Fibroblast of villous mesenchyme (primary cell): ENCODE measurements around the gene SUMO1. TPM values are rescaled to one million over a fixed set of nuclear protein-coding genes. Genes with fewer than 3 reads are reported as not detected.

Experiments used
- DNase-seq: peaks from one replicate; pipeline ENCODE4 v3.0.0-alpha.2; 2010; ENCODE audit warnings: low read depth
- H3K4me3 ChIP-seq: 2 replicates; pipeline ENCODE4 v1.5.1; 2011; ENCODE audit warnings: low read depth, mild to moderate bottlenecking, low read length
- total RNA-seq: library from RNA; depleted of rRNA; stranded (reverse); fragments of >200 nt; gene quantifications from 2 replicates; pipeline ENCODE4 v1.2.3, GENCODE V29; 2012
- TF ChIP-seq, protein P1 (sequence below): IDR thresholded peaks from 2 replicates; pipeline ENCODE4 v1.5.1; 2012; ENCODE audit warnings: low read depth, mild to moderate bottlenecking, low read length; ENCODE audit not compliant: insufficient read depth

Gene SUMO1
- total RNA-seq, 1 donor = 167 TPM

DNA sequence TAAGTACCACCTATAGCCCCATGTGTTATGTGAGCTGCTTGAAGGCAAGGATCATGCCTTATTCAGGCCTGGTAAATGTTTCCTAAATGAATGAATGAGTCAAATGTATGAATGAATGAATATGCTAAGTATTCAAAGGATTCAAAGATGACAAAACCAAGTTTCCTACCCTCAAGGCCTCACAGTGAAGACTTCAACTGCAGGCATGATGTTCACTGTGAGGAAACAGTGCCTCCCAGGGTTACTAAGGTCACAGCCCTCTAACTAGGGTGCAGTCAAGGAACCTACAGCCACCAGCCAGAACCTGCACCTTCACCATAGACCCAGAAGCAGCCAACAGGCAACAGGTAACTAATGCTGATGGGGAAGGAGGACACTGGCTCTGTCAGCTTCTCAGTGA, 69.3 kb downstream of the SUMO1 start:
- H3K4me3 ChIP-seq = no peak overlapping the region
- no peak for DNase-seq
- TF ChIP-seq, protein P1, sequence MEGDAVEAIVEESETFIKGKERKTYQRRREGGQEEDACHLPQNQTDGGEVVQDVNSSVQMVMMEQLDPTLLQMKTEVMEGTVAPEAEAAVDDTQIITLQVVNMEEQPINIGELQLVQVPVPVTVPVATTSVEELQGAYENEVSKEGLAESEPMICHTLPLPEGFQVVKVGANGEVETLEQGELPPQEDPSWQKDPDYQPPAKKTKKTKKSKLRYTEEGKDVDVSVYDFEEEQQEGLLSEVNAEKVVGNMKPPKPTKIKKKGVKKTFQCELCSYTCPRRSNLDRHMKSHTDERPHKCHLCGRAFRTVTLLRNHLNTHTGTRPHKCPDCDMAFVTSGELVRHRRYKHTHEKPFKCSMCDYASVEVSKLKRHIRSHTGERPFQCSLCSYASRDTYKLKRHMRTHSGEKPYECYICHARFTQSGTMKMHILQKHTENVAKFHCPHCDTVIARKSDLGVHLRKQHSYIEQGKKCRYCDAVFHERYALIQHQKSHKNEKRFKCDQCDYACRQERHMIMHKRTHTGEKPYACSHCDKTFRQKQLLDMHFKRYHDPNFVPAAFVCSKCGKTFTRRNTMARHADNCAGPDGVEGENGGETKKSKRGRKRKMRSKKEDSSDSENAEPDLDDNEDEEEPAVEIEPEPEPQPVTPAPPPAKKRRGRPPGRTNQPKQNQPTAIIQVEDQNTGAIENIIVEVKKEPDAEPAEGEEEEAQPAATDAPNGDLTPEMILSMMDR = no peak

DNA sequence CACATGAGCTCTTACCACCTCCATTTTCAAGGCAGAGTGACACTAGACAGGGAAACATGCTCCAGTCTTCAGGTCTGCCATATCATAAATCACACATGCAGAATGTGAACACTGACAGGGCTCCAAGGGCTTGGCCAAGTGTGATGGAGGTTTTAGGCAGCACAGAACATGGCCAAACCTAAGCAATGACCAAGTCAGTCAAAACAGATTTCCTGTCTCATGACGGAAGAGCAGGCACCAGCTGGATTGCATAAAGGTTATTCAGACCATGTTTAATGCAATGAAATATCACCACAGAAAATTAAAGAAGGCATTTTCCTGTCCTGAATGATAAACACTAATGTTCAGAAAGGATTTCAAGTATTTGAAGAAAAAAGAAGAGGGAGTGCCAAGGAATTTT, 72.5 kb downstream of the SUMO1 start:
- H3K4me3 ChIP-seq = no peak overlapping the region
- TF ChIP-seq, protein P1 = no peak
- DNase-seq = no peak

- DNase-seq = no peak
- TF ChIP-seq, protein P1 = no peak
- no peak overlapping the region for H3K4me3 ChIP-seq
These were observed 73.2 kb downstream of the SUMO1 start for GRCh38 chr2:202165208-202165607.

GRCh38 chr2:202164411-202164810, 74.0 kb downstream of the SUMO1 start:
- peak; percentile 84 for DNase-seq
- no peak overlapping the region for H3K4me3 ChIP-seq
- TF ChIP-seq, protein P1 = no peak

GRCh38 chr2:202161151-202161835, 77.1 kb downstream of the SUMO1 start:
- peak; percentile 40 for DNase-seq
- TF ChIP-seq, protein P1 = no peak
- H3K4me3 ChIP-seq = no peak overlapping the region

GRCh38 chr2:202158796-202159195, 79.6 kb downstream of the SUMO1 start:
- no peak overlapping the region for H3K4me3 ChIP-seq
- no peak for DNase-seq
- TF ChIP-seq, protein P1 = peak; percentile 35
